HG03025 (cell line): ENCODE results near the gene BMPR1B.
"Not testable (repeated sequence)": the region's sequence is repeated elsewhere in the genome, so short reads cannot be mapped to it uniquely, and the experiment has no call there.

Experiments used
- ATAC-seq: cut with Tn5 transposase; IDR thresholded peaks from one replicate; pipeline ENCODE4 v1.9.1; 2021; ENCODE audit warnings: mild to moderate bottlenecking, moderate library complexity; ENCODE audit not compliant: unreplicated experiment, low FRiP score

BMPR1B gene

GRCh38 chr4:95017305-95018064 is 259.7 kb downstream of the BMPR1B start:
- no peak for ATAC-seq

- ATAC-seq, result no peak
These were observed 261.0 kb downstream of the BMPR1B start for GRCh38 chr4:95018785-95019184.

GRCh38 chr4:95020521-95020920 is 262.8 kb downstream of the BMPR1B start:
- no peak for ATAC-seq

GRCh38 chr4:95021099-95021498 is 263.3 kb downstream of the BMPR1B start:
- ATAC-seq, result no peak

- no peak for ATAC-seq
These were observed 265.4 kb downstream of the BMPR1B start for GRCh38 chr4:95023110-95023509.

- ATAC-seq, result no peak
These were observed 270.3 kb downstream of the BMPR1B start for GRCh38 chr4:95027905-95028618.

GRCh38 chr4:95038791-95039190 is 281.0 kb downstream of the BMPR1B start:
- no peak for ATAC-seq

- no peak for ATAC-seq
These were observed 286.6 kb downstream of the BMPR1B start for GRCh38 chr4:95044324-95044837.

GRCh38 chr4:95045429-95045828 is 287.7 kb downstream of the BMPR1B start:
- no peak for ATAC-seq

- ATAC-seq, result no peak
These were observed 290.5 kb downstream of the BMPR1B start for GRCh38 chr4:95048296-95048695.

GRCh38 chr4:95049551-95050233 is 291.9 kb downstream of the BMPR1B start:
- no peak for ATAC-seq

GRCh38 chr4:95050980-95051701 is 293.4 kb downstream of the BMPR1B start:
- ATAC-seq, result no peak

GRCh38 chr4:95051702-95052020 is 293.9 kb downstream of the BMPR1B start:
- ATAC-seq, result no peak

- no peak for ATAC-seq
These were observed 301.2 kb downstream of the BMPR1B start for GRCh38 chr4:95058991-95059390.

GRCh38 chr4:95059663-95060062 is 301.9 kb downstream of the BMPR1B start:
- ATAC-seq, result no peak

- ATAC-seq, result no peak
These were observed 303.5 kb downstream of the BMPR1B start for GRCh38 chr4:95061220-95061619.

- not testable (repeated sequence) for ATAC-seq
These were observed 304.0 kb downstream of the BMPR1B start for GRCh38 chr4:95061801-95062200.

- no peak for ATAC-seq
These were observed 308.3 kb downstream of the BMPR1B start for GRCh38 chr4:95066050-95066449.

GRCh38 chr4:95068401-95068800 is 310.6 kb downstream of the BMPR1B start:
- no peak for ATAC-seq

GRCh38 chr4:95068818-95069478 is 311.2 kb downstream of the BMPR1B start:
- ATAC-seq, result no peak
